GM15510 (cell line): ENCODE results near the gene ECI1.

Experiments
- POLR2A ChIP-seq: IDR thresholded peaks from 3 replicates; pipeline ENCODE4 v1.6.1; 2011; ENCODE audit warnings: borderline replicate concordance; ENCODE audit not compliant: insufficient read length; ENCODE audit errors: extremely low read depth

The ECI1 gene

DNA sequence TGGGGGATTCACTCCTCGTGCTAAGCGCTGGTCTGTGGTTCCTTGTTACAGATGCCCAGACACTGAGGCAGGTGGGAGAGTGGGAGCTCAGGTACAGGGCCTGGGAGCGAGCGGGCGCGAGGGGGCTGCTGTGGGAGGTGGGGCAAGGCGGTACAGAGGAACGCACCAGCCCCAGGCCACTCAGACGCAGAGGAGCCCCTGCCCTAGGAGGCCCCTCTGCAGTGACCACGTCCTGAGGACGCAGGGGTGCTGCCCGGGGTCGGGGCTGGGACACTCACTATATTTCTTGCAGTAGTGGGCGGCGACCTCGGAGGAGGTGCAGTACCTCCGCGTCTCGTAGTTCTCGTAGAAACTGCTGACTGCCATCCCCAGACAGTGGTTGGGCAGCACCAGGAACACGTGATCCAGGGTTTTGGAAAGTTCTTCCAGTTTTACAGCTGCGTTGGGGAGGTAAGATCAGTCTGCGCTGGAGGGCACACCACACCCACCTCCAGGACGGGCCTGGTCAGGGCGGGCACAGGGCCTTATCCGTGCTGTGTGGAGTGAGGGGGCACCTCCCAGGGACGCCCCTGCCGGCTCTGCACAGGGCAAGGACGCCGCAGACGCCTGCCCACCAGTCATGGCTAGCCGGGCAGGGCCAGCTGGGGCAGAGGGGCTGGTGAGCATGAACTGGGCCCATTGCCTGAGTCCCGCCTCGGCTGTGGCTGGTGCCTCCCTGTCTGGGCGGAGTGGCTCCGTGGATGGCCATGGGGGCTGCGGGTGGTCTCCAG is 32.8 kb upstream of the ECI1 start:
- no peak for TF ChIP-seq POLR2A

DNA sequence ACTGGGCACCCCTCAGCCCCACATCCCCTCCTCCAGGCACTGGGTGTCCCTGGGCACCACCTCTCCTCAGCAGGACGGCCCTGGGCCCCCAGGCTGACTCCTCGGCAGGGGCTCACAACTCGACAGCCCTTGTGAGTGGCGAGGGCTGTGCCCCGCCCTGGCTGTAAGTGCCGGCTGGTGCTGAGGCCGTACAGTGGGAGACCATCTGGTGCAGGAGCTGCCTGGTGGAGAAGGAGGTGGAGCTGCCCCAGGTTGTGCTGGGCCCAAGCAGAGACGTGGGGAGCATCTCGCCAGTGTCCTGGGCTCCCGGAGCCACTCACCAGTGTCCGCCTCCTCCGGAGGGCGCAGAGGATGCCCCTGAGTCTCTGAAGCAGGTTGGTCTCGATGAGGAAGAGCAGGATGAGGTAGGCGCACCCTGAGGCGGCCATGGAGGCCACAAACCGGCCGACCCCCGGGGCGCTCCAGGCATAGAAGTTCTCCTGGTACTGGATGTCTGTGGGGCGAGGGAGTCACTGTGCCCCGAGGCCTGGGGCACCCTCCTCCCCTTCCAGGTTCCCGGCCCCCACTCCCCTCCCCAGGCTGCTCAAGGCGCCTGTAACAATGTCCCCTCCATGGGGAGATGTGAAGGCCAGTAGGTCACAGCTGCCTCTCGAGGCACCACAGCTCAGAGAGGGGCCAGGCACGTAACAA is 31.6 kb upstream of the ECI1 start:
- TF ChIP-seq POLR2A, result no peak

DNA sequence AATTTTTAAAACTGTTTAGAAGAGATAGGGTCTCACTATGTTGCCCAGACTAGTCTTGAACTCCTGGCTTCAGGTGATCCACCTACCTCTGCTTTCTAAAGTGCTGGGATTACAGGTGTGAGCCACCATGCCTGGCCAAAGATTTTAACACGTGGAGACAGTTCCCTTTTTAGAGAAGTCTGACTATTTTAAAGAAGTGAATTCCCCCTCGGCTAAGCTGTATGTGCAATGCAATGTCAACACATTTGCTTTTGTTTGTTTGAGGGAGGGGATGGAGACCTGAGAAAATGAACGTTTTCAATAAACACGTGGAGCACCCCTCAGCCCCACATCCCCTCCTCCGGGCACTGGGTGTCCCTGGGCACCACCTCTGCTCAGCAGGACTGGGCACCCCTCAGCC is 30.9 kb upstream of the ECI1 start:
- no peak for TF ChIP-seq POLR2A

DNA sequence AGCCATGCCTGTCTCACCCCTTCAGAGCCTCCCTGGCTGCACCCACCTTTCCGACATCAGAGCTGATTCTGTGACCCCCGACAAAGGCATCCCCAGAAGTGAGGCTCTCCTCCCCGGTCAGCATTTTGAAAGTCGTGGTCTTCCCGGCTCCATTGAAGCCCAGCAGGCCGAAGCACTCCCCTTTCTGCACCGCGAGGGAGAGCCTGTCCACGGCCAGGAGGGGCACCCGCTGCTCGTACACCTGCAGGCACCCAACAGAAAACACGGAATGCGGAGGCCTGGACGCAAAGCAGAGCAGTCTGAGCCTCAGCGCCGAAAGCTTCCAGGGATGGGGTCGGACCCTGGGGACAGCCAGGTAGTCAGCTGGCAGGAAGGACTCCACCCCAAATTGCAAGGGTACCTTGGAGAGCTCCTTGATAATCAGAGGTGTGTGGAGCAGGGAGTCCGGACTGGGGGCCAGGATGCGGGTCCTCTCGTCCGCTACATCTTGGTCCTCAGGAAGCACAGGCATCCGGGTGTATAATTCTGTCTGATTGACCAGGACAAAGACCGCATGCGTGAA is 29.7 kb upstream of the ECI1 start:
- no peak for TF ChIP-seq POLR2A

DNA sequence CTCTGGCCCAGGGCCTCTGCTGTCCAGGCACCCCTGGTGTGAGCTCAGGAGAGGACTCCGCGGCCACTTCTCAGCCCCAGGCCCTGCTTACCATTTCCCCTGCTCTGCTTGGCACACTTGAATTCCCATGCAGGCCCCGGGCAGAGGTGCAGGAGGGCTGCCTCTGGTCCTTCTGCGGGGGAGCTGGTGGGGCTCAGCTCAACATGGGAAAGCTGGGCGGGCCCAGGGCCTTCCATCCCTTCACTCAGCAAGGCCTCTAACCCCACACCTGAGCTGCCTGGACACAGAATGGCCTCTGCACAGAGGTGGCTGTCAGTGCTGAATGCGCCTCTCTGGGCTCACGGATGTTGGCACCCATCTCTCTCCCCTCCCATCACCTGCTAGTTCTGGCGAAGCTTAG is 29.1 kb upstream of the ECI1 start:
- TF ChIP-seq POLR2A, result no peak

DNA sequence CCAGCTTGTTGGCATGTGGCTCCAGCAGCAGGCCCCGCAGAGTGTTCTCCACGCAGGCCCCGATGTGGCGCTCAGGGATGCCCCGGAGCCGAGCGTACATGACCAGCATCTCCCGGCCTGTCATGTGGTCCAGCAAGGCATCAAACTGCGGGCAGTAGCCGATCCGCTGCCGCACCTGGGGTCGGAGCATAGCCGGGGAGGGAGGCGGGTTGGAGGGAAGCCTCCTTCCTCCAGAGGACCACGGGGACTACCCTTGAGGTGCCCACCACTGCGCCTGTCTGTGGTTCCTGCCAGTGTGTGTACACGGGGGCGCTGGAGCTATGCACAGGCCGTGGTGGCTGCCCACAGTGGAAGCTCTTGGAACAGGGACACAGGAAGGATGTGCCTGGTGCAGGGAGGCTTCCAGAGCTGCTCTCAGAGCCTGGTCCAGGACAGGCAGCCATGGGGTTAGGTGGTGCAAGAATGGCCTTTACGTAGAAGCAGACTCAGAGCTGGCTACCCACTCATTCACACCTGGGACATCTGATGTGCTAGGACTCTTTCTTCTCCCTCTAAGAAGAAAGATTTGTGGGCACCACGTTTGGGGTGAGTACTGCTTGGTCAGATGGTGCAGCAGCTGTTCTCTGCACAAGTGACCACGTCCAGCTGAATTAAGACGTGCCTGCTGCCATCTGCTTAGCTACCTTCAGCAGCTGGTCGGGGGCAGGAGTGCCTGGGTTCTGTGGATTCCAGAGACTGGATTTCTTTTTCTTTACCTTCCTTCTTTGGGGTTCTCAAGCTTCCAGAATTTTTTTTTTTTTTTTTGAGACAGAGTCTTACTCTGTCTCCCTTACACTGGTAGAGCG is 27.8 kb upstream of the ECI1 start:
- no peak for TF ChIP-seq POLR2A

DNA sequence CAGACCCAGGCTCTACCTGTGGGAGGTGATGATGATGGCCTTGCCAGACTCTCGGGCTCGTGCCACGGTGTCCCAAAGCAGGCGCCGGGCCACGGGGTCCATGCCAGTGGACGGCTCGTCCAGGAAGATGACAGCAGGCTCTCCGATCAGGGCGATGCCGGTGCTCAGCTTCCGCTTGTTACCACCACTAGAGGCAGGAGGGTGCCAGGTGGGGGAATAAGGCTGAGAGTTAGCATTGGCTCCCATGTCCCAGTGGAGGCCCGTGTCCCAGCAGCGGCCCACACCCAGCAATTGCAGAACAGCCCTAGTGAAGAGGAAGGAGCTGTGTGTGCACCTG is 26.9 kb upstream of the ECI1 start:
- no peak for TF ChIP-seq POLR2A

DNA sequence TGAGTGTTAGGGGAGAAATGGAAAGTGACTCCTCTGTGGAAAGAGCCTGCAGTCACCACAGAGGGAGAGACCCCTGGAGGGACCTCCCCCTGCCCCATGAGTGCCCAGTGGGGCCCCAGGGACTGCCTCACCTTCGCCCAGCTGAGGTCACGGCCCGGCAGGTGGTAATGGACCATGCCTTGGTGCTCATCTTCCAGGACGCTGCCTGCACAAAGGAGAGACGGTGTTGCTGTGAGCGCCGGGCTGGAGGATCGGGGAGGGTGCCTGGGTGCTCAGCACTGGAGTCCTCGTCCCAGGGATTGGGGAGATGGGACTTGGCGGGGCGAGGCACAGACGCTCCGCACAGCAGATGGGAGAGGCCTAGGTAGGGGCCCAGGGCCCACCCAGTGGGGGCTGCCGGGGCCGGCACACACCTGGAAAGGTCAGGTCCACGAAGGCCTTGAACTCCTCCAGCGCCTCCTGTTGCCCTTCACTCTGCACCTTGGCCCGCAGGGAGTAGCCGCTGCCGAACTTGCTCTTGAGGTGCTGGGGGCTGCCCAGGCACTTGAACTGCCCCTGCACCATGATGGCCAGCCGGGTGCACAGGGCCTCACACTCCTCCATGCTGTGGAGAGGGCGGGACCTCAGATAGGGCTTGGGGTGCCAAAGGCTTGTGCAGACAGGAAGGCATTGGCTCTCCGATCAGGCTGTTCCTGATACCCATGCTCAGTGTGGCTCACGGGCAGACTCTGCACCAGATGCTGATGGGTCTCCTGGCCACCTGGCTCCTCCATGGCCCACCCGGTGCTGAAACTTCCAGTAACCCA is 26.3 kb upstream of the ECI1 start:
- no peak for TF ChIP-seq POLR2A

DNA sequence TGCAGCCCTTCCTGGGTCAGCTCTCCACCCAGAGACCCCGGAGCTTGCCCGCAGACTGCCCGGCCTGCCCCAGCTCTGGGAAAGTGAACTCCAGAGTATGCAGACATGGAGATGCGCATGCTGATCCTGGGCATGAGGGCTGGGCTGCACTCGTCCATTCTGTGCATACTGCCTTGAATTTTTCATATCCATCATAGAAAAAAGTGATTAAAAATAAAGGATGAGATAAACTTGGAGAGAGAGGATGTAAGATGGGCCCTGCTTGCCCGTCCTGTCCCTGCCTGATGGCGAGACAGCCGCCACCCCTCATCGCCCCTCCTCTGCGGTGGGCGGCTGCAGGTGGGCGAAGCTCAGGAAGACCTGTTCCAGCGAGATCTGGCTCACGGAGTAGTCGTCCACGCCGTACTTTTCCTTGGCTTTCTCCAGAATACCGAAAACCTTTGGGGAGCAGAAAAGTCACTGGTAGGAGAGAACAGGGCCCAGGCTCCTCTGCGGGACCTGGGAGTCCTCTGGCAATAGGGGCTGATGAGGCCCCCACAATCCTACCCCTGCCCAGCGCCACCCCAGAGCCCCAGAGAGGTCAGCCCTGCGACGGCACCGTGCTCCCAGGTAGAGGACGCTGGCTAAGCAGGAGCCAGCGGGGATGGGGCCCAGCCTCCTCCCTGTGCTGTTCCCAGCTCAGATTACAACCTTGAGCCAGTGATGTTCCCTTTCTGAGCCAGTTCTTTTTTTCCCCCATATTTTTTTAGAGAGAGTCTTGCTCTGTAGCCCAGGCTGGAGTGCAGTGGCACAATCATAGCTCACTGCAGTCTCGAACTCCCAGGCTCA is 25.2 kb upstream of the ECI1 start:
- TF ChIP-seq POLR2A, result no peak

DNA sequence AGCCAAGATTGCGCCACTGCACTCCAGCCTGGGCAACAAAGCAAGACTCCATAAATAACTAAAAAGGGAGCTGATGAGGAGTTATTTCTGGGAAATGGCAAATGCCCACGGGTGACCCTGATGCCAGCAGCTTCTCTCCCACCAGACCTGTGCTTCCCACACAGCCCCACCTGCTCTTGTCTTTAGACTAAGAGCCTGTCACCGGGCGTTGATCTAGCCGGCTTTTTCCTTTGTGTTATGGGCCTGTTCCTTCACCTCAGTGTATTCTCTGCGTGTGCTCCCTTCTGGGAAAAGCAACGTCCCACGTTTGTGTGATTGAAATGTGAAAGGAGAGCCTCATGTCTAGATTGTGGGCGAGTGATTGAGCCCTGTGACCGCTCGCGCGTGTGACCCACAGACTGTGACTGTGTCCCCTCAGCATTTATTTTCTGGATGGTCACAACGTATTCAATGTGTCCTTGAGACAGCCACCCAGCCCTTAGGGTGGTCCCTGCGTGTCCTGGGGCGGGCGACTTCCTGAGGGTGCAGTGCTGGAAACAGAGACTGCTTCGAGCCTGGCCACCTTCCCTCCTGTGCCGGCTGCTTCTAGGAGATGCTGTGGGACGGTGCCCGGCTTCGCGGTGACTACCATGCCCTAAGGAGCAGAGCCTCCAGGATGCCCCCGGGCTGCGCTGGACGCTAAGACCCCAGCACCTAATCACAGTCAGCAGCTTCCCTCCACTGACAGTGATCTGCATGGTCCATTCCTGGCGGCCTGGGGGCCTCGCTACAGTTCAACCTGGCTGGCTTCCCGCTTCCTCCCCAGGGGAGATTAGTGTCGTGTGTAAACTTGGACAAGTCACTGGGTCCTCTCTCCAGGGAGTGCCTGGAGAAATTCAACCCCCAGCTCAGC is 24.3 kb upstream of the ECI1 start:
- TF ChIP-seq POLR2A, result no peak

DNA sequence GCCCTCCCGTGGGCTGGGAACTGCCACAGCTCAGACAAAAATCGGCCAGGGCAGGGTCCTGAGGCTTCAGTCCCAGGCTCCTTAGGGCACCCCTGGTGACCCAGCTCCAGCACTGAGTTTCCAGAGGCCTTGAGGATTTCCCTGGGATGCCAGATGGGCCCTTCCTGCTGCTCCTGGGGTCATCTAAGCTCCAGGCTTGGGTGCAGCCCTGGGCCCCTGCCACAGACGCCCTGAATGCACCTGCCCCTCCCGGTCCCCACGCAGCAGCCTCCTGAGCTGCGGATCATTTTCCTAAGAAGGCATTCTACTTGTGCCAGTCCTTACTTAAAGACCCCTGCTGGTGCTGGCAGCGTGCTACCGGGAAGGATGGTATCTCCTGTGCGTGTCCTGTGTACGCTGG is 22.5 kb upstream of the ECI1 start:
- no peak for TF ChIP-seq POLR2A

DNA sequence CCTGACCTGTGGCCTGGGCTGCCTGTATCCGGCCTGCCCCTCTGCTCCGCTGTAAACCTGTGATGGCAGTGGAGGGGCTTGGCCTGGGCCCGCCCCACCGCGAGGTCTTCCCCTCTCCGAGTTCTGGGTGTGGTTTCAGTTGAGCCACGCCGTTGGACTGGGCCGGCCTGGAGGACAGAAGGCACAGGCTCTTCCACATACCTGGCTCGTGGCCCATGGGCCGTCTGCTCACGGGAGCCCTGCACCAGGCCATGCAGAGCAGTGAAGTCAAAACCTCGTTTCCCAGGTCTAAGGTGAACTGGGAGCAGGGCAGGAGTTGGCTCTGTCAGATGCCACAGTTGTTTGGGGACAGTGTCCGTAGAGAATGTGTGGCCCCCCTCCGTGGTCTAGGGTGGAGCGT is 22.1 kb upstream of the ECI1 start:
- TF ChIP-seq POLR2A, result no peak

DNA sequence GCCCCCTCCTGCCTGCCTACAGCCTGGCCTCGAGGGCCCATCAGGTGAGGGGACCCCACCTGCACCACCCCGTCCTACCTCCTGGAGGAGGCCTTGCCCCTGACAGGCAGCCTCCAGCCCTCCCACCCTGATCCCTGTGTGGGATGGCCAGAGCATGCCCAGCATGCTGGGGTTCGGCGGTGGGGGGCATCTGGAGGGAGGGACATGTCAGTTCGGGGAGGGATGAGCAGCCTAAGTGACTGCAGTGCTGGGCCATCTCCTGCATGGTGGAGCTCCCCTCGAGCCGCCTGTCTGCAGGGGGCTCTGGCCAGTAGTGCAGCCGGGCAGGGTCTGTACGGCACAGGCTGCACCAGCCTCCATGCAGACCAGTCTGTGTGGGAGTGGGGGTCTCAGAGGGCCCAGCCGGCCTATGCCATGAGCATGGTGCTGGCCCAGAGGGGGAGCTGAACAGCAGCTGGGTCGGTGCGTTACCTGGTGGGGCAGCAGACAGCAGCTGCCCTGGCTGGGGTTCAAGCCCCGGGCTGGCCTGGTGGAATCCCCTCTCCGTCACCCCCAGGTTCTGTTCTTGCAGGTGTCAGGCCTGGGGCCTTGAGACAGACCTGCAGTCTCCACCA is 20.6 kb upstream of the ECI1 start:
- TF ChIP-seq POLR2A, result no peak
